Caco-2 (cell line): ENCODE data around the gene SUSD1. TPM values are rescaled to one million over a fixed set of nuclear protein-coding genes. Genes with fewer than 3 reads are reported as not detected.
A peak's percentile ranks its signal among the peaks of the same experiment; 100 is the strongest.

ENCODE experiments used
- BruUV-seq: library from RNA; stranded (reverse); fragments of 400-500 nt; replicated peaks from 2 replicates; lab custom pipeline; 2021; lab: Mats Ljungman, UMichigan
- CTCF ChIA-PET: fragments of 300-600 bp; sonication (Branson Sonifier 250); formaldehyde crosslinking; loops from one replicate; lab custom pipeline; 2022; ENCODE audit warnings: antibody characterized with exemption; lab: Charles Lee
- POLR2A ChIA-PET: fragments of 300-600 bp; sonication (Branson Sonifier 250); formaldehyde crosslinking; loops from one replicate; lab custom pipeline; 2022; ENCODE audit warnings: antibody characterized with exemption; lab: Charles Lee
- DNase-seq, 2 experiments: peaks; one replicate each; pipeline versions ENCODE4 v3.0.0 to v3.0.0-alpha.2; 2020 to 2022
- H3K27me3 ChIP-seq: replicated peaks from 2 replicates; pipeline ENCODE4 v1.6.0; 2011; ENCODE audit warnings: low read length; ENCODE audit not compliant: control insufficient read depth, insufficient read depth
- H3K36me3 ChIP-seq: 2 replicates; pipeline ENCODE4 v1.5.1; 2011; ENCODE audit warnings: low read length; ENCODE audit not compliant: control insufficient read depth, insufficient read depth
- H3K4me1 ChIP-seq: fragments of 250-450 bp; sonication (Bioruptor Pico); 2 replicates; pipeline ENCODE4 v1.5.1; 2020; ENCODE audit warnings: mild to moderate bottlenecking
- H3K4me3 ChIP-seq: 2 replicates; pipeline ENCODE4 v1.5.1; 2011; ENCODE audit warnings: low read depth, mild to moderate bottlenecking, control low read depth, low read length
- H3K9me3 ChIP-seq: fragments of 250-450 bp; sonication (Bioruptor Pico); 2 replicates; pipeline ENCODE4 v1.5.1; 2020; ENCODE audit warnings: mild to moderate bottlenecking, moderate library complexity
- H3K27ac Mint-ChIP-seq: one replicate; pipeline ENCODE4 v1.8.0; 2022; ENCODE audit warnings: mixed read lengths; ENCODE audit not compliant: unreplicated experiment
- H3K27me3 Mint-ChIP-seq: one replicate; pipeline ENCODE4 v1.8.0; 2022; ENCODE audit warnings: mixed read lengths; ENCODE audit not compliant: insufficient read depth, unreplicated experiment
- H3K36me3 Mint-ChIP-seq: one replicate; pipeline ENCODE4 v1.8.0; 2022; ENCODE audit warnings: mild to moderate bottlenecking, mixed read lengths; ENCODE audit not compliant: insufficient read depth, unreplicated experiment
- H3K4me1 Mint-ChIP-seq: one replicate; pipeline ENCODE4 v1.8.0; 2022; ENCODE audit warnings: low read depth, mixed read lengths; ENCODE audit not compliant: unreplicated experiment
- H3K4me3 Mint-ChIP-seq: one replicate; pipeline ENCODE4 v1.8.0; 2022; ENCODE audit warnings: mild to moderate bottlenecking, moderate library complexity, mixed read lengths; ENCODE audit not compliant: unreplicated experiment
- H3K9me3 Mint-ChIP-seq: one replicate; pipeline ENCODE4 v1.8.0; 2022; ENCODE audit warnings: mixed read lengths; ENCODE audit not compliant: unreplicated experiment
- intact Hi-C: fragments of 100-400 bp; cut with micrococcal nuclease; formaldehyde crosslinking; loops from one replicate; pipeline ENCODE4 v1.10.0; 2022; ENCODE audit not compliant: unreplicated experiment
- total RNA-seq: library from RNA; stranded (reverse); gene quantifications from 2 replicates; pipeline ENCODE4 v1.2.3, GENCODE V29; 2022
- TF ChIP-seq, protein P1 (sequence below), 2 experiments: fragments of 200-600 bp in 1 of 2; IDR thresholded peaks; 1 replicate in 1 of 2; 2 replicates in 1 of 2; pipeline versions ENCODE4 v1.5.1 to v1.8.0; 2011 to 2022; ENCODE audit warnings: antibody characterized with exemption in 1 of 2, control low read depth in 1 of 2, inconsistent platforms in 1 of 2, low read depth in 1 of 2, low read length in 1 of 2, mild to moderate bottlenecking in 1 of 2, moderate library complexity in 1 of 2; ENCODE audit not compliant: insufficient read depth in 1 of 2, severe bottlenecking in 1 of 2, unreplicated experiment in 1 of 2

SUSD1 gene
- total RNA-seq, 1 experiment from 2014 or later = 53.4 TPM

DNA sequence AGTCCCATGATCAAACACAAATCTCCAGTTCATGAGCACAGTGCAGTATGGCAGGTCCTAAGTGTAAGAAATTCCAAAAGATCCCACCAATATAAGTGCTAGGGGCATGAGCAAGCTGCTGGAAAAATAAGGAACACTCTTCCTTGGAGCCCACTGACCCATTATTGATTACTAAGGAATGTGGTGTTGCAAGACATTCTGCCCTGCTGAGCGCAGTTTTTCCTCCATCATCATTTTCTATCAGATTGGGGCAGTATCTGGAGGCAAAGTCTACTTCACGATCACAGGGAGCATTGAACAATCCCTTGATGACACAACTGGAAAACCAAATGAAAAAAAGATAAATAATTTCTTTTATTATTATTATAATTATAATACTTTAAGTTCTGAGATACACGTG lies 149.2 kb downstream of the SUSD1 start:
- no peak for DNase-seq
- no peak overlapping the region for H3K27ac Mint-ChIP-seq
- no peaks in the 10 kb centered on the region for H3K36me3 ChIP-seq
- BruUV-seq = no TSS peak
- peaks cover 9% of the 10 kb centered on the region for H3K9me3 Mint-ChIP-seq
- ChIA-PET CTCF (no interaction called here), POLR2A (no interaction called here)
- intact Hi-C loops = no loop called here
- no peak overlapping the region for H3K4me3 ChIP-seq
- H3K9me3 ChIP-seq = no peaks in the 10 kb centered on the region
- H3K27me3 ChIP-seq = no peaks in the 10 kb centered on the region
- TF ChIP-seq, protein P1, sequence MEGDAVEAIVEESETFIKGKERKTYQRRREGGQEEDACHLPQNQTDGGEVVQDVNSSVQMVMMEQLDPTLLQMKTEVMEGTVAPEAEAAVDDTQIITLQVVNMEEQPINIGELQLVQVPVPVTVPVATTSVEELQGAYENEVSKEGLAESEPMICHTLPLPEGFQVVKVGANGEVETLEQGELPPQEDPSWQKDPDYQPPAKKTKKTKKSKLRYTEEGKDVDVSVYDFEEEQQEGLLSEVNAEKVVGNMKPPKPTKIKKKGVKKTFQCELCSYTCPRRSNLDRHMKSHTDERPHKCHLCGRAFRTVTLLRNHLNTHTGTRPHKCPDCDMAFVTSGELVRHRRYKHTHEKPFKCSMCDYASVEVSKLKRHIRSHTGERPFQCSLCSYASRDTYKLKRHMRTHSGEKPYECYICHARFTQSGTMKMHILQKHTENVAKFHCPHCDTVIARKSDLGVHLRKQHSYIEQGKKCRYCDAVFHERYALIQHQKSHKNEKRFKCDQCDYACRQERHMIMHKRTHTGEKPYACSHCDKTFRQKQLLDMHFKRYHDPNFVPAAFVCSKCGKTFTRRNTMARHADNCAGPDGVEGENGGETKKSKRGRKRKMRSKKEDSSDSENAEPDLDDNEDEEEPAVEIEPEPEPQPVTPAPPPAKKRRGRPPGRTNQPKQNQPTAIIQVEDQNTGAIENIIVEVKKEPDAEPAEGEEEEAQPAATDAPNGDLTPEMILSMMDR (IDR thresholded peaks at IDR 0.05; ENCODE audit: insufficient read depth in 1 of 2, low read depth in 1 of 2, low read length in 1 of 2, severe bottlenecking in 1 of 2, unreplicated experiment in 1 of 2) = no peak
- H3K27me3 Mint-ChIP-seq = no peaks in the 10 kb centered on the region
- H3K36me3 Mint-ChIP-seq = no peaks in the 10 kb centered on the region
- H3K4me1 Mint-ChIP-seq = peaks cover 34% of the 10 kb centered on the region
- peaks cover 33% of the 10 kb centered on the region for H3K4me1 ChIP-seq
- H3K4me3 Mint-ChIP-seq = no peak overlapping the region

DNA sequence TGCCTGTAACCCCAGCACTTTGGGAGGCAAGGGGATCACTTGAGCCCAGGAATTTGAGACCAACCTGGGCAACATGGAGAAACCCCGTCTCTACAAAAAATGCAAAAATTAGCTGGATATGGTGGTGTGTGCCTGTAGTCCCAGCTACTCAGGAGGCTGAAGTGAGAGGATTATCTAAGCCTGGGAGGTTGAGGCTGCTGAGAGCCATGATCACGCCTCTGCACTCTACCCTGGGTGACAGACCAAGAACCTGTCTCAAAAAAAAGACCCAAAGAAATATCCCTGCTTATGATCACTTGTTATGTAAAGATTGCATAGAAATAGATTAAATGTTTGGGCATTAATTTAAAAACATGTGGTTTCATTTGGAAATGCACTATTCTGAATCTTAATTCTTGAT lies 153.4 kb downstream of the SUSD1 start:
- H3K27me3 Mint-ChIP-seq = no peaks in the 10 kb centered on the region
- Histone ChIP-seq H3K4me3 (no peak overlapping the region), H3K9me3 (no peaks in the 10 kb centered on the region), H3K36me3 (no peaks in the 10 kb centered on the region), H3K4me1 (peaks cover 14% of the 10 kb centered on the region), H3K27me3 (no peaks in the 10 kb centered on the region)
- ChIA-PET CTCF (interaction anchor here (0.9 kb wide), 1 partner anchor 8 kb away, joined by 3 read pairs; no protein-coding TSS in a partner anchor), POLR2A (interaction anchor here (0.7 kb wide), 1 partner anchor 424 kb away, joined by 3 read pairs; no protein-coding TSS in a partner anchor)
- H3K9me3 Mint-ChIP-seq = peaks cover 9% of the 10 kb centered on the region
- H3K4me3 Mint-ChIP-seq = no peak overlapping the region
- H3K4me1 Mint-ChIP-seq = peaks cover 13% of the 10 kb centered on the region
- TF ChIP-seq, protein P1 (IDR thresholded peaks at IDR 0.05; ENCODE audit: insufficient read depth in 1 of 2, low read depth in 1 of 2, low read length in 1 of 2, severe bottlenecking in 1 of 2, unreplicated experiment in 1 of 2) = no peak
- intact Hi-C loops = loop anchor here (1.0 kb wide), 2 partner anchors 193 to 261 kb away; no protein-coding TSS in a partner anchor
- H3K36me3 Mint-ChIP-seq = no peaks in the 10 kb centered on the region
- DNase-seq = no peak
- H3K27ac Mint-ChIP-seq = peak overlapping the region; percentile 50
- no TSS peak for BruUV-seq

DNA sequence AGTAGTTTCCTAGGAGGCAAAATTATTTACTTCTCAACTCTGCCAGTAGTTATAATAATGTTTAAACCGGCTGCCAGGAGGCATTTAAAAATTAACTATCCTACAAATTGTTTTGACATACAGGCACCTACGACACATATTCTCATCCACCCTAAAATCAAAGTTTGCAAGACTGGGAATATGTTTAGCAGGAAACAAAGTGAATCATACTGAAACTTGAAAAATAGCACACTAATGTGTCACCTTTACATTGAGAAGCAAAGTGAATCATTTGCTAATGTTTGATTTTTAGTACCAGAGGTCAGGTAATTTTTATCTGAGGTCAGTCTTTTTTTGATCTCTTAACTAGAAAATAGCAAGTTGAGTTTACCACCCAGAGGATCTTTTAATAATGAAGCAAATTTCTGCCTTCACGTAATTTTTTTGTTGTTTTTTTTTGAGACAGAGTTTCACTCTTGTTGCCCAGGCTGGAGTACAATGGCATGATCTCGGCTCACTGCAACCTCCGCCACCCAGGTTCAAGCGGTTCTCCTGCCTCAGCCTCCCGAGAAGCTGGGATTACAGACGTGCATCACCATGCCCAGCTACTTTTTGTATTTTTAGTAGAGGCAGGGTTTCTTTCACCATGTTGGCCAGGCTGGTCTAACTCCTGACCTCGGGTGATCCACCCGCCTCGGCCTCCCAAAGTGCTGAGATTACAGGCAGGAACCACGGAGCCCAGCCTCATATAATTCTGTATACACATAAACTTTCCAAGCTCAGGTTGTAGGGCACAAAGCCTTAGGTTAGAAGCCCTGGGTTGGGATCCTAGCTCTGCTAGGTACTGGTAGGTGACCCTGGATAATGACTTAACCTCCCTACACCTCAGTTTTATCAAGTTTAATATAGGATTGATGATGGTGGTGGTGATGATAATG lies 154.2 kb downstream of the SUSD1 start:
- Histone ChIP-seq H3K36me3 (no peaks in the 10 kb centered on the region), H3K9me3 (no peaks in the 10 kb centered on the region), H3K4me1 (peaks cover 14% of the 10 kb centered on the region), H3K27me3 (no peaks in the 10 kb centered on the region), H3K4me3 (no peak overlapping the region)
- BruUV-seq = no TSS peak
- no peaks in the 10 kb centered on the region for H3K27me3 Mint-ChIP-seq
- intact Hi-C loops = no loop called here
- CTCF ChIA-PET = no interaction called here
- no peak for DNase-seq
- H3K27ac Mint-ChIP-seq = peak overlapping the region; percentile 50
- no peaks in the 10 kb centered on the region for H3K36me3 Mint-ChIP-seq
- no peak overlapping the region for H3K4me3 Mint-ChIP-seq
- peaks cover 9% of the 10 kb centered on the region for H3K9me3 Mint-ChIP-seq
- peaks cover 13% of the 10 kb centered on the region for H3K4me1 Mint-ChIP-seq
- TF ChIP-seq, protein P1 (IDR thresholded peaks at IDR 0.05; ENCODE audit: insufficient read depth in 1 of 2, low read depth in 1 of 2, low read length in 1 of 2, severe bottlenecking in 1 of 2, unreplicated experiment in 1 of 2) = no peak
- POLR2A ChIA-PET = no interaction called here
